Loucy (cell line): ENCODE results near the gene PRDM11.

Experiments
- H2AFZ ChIP-seq: fragments of 200-600 bp; sonication (generic); 2 replicates; pipeline ENCODE4 v1.6.0; 2016; ENCODE audit warnings: antibody characterized with exemption, mild to moderate bottlenecking, low read length, moderate library complexity
- H3F3A ChIP-seq: fragments of 200-600 bp; 2 replicates; pipeline ENCODE4 v1.6.0; 2016; ENCODE audit warnings: antibody characterized with exemption, low read depth, mild to moderate bottlenecking
- H3K27me3 ChIP-seq: fragments of 200-600 bp; sonication (generic); 2 replicates; pipeline ENCODE4 v1.6.1; 2014; ENCODE audit warnings: low read length, mild to moderate bottlenecking; ENCODE audit not compliant: insufficient read depth, poor library complexity, severe bottlenecking
- H3K36me3 ChIP-seq: fragments of 200-600 bp; sonication (generic); 2 replicates; pipeline ENCODE4 v1.6.1; 2016; ENCODE audit warnings: low read length; ENCODE audit not compliant: insufficient read depth
- H3K4me1 ChIP-seq: fragments of 200-600 bp; sonication (generic); 2 replicates; pipeline ENCODE4 v1.5.1; 2014; ENCODE audit warnings: low read length, mild to moderate bottlenecking; ENCODE audit not compliant: insufficient read depth, poor library complexity, severe bottlenecking
- H3K4me2 ChIP-seq: fragments of 200-600 bp; sonication (generic); 2 replicates; pipeline ENCODE4 v1.6.0; 2014; ENCODE audit warnings: antibody characterized with exemption, low read length, low read depth, mild to moderate bottlenecking; ENCODE audit not compliant: poor library complexity, severe bottlenecking
- H3K4me3 ChIP-seq: fragments of 200-600 bp; sonication (generic); 2 replicates; pipeline ENCODE4 v1.5.1; 2014; ENCODE audit warnings: low read length, mild to moderate bottlenecking, mixed read lengths; ENCODE audit not compliant: poor library complexity, severe bottlenecking
- H3K79me2 ChIP-seq: fragments of 200-600 bp; sonication (generic); 2 replicates; pipeline ENCODE4 v1.6.1; 2014; ENCODE audit warnings: low read length; ENCODE audit not compliant: insufficient read depth
- H3K9ac ChIP-seq: fragments of 200-600 bp; sonication (generic); 2 replicates; pipeline ENCODE4 v1.6.0; 2014; ENCODE audit warnings: mild to moderate bottlenecking, low read depth, low read length, moderate library complexity; ENCODE audit not compliant: poor library complexity, severe bottlenecking
- H3K9me2 ChIP-seq: fragments of 200-600 bp; sonication (generic); replicated peaks from 2 replicates; pipeline ENCODE4 v1.6.1; 2016; ENCODE audit warnings: low read depth, low read length, mixed read lengths
- H3K9me3 ChIP-seq: fragments of 200-600 bp; sonication (generic); 2 replicates; pipeline ENCODE4 v1.6.1; 2014; ENCODE audit warnings: mild to moderate bottlenecking, antibody characterized with exemption, low read length, low read depth; ENCODE audit not compliant: insufficient read depth
- H4K20me1 ChIP-seq: fragments of 200-600 bp; sonication (generic); 2 replicates; pipeline ENCODE4 v1.6.0; 2014; ENCODE audit warnings: antibody characterized with exemption, low read length, mild to moderate bottlenecking; ENCODE audit not compliant: insufficient read depth, poor library complexity, severe bottlenecking
- EZH2phosphoT487 ChIP-seq: fragments of 200-600 bp; IDR thresholded peaks from 2 replicates; pipeline ENCODE4 v1.6.1; 2018; ENCODE audit warnings: antibody characterized with exemption, mild to moderate bottlenecking, moderate library complexity, borderline replicate concordance
- TF ChIP-seq, protein P1 (sequence below): fragments of 200-600 bp; sonication (generic); conservative IDR thresholded peaks from 2 replicates; pipeline ENCODE4 v1.5.1; 2014; ENCODE audit warnings: mild to moderate bottlenecking, antibody characterized with exemption, low read length

PRDM11 gene

GRCh38 chr11:45263773-45264172, 117.3 kb downstream of the PRDM11 start:
- Histone ChIP-seq H3K4me3 (no peak overlapping the region), H3K9me3 (no peaks in the 10 kb centered on the region), H3K27me3 (no peaks in the 10 kb centered on the region), H3K36me3 (no peaks in the 10 kb centered on the region), H3K4me1 (peaks cover 18% of the 10 kb centered on the region), H3K9me2 (no peaks in the 10 kb centered on the region), H3K9ac (no peak overlapping the region), H3K79me2 (no peaks in the 10 kb centered on the region), H2AFZ (no peak overlapping the region), H3K4me2 (no peak overlapping the region), H3F3A (no peaks in the 10 kb centered on the region), H4K20me1 (no peaks in the 10 kb centered on the region)
- TF ChIP-seq, protein P1, sequence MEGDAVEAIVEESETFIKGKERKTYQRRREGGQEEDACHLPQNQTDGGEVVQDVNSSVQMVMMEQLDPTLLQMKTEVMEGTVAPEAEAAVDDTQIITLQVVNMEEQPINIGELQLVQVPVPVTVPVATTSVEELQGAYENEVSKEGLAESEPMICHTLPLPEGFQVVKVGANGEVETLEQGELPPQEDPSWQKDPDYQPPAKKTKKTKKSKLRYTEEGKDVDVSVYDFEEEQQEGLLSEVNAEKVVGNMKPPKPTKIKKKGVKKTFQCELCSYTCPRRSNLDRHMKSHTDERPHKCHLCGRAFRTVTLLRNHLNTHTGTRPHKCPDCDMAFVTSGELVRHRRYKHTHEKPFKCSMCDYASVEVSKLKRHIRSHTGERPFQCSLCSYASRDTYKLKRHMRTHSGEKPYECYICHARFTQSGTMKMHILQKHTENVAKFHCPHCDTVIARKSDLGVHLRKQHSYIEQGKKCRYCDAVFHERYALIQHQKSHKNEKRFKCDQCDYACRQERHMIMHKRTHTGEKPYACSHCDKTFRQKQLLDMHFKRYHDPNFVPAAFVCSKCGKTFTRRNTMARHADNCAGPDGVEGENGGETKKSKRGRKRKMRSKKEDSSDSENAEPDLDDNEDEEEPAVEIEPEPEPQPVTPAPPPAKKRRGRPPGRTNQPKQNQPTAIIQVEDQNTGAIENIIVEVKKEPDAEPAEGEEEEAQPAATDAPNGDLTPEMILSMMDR: no peak
- no peak for TF ChIP-seq EZH2phosphoT487

- Histone ChIP-seq H3K4me2 (no peak overlapping the region), H3K4me3 (no peak overlapping the region), H3F3A (no peaks in the 10 kb centered on the region), H4K20me1 (no peaks in the 10 kb centered on the region), H3K4me1 (peaks cover 10% of the 10 kb centered on the region), H2AFZ (no peak overlapping the region), H3K9ac (no peak overlapping the region), H3K9me2 (no peaks in the 10 kb centered on the region), H3K27me3 (no peaks in the 10 kb centered on the region), H3K36me3 (no peaks in the 10 kb centered on the region), H3K9me3 (no peaks in the 10 kb centered on the region), H3K79me2 (no peaks in the 10 kb centered on the region)
- TF ChIP-seq EZH2phosphoT487: no peak
- TF ChIP-seq, protein P1: no peak
Observed at GRCh38 chr11:45264839-45265515, 118.5 kb downstream of the PRDM11 start.

DNA sequence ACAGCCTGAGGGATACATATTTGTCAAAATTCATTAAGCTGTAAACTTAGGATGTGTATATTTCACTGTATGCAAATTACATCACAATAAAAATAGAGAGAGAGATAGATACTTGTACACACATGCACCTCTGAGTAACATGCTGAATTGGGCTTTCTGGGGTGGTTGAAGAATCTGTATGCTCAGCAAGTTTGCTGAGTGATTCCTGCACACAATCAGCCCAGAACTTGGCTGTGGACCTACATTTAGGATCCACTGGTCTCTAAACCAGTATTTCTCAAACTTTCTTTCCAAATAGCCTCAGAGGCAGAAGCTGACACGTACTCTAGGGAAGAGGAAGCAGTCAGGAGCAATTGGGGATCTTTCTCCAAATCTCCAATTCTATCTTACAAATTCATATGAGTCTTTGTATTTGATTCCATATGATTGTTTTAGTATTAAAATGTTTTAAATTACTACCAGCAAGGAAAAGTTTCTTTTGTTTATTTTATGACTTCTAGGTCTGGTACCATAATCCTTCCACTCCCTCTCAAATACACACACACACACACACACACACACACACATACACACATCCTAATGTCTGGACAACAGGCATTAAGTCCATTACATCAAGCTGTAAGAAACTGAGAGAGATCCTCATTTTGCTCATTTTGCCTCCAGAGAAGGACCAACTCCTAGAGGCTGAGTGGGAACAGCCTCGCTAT, 119.7 kb downstream of the PRDM11 start:
- Histone ChIP-seq H3K9me3 (no peaks in the 10 kb centered on the region), H3K9me2 (no peaks in the 10 kb centered on the region), H3K36me3 (no peaks in the 10 kb centered on the region), H3K4me3 (no peak overlapping the region), H2AFZ (no peak overlapping the region), H3K79me2 (no peaks in the 10 kb centered on the region), H3K4me2 (no peak overlapping the region), H3K4me1 (peaks cover 6% of the 10 kb centered on the region), H4K20me1 (no peaks in the 10 kb centered on the region), H3F3A (no peaks in the 10 kb centered on the region), H3K27me3 (no peaks in the 10 kb centered on the region), H3K9ac (no peak overlapping the region)
- TF ChIP-seq, protein P1: no peak
- TF ChIP-seq EZH2phosphoT487: no peak
